DMS 273 (cell line): Measurements from ENCODE around the gene LAMA2.
"Not testable (repeated sequence)": the region's sequence is repeated elsewhere in the genome, so short reads cannot be mapped to it uniquely, and the experiment has no call there.

ENCODE experiments used
- DNase-seq: peaks from one replicate; lab custom pipeline; 2025; ENCODE audit not compliant: unreplicated experiment; lab: John Stamatoyannopoulos, UW

LAMA2 gene

DNA sequence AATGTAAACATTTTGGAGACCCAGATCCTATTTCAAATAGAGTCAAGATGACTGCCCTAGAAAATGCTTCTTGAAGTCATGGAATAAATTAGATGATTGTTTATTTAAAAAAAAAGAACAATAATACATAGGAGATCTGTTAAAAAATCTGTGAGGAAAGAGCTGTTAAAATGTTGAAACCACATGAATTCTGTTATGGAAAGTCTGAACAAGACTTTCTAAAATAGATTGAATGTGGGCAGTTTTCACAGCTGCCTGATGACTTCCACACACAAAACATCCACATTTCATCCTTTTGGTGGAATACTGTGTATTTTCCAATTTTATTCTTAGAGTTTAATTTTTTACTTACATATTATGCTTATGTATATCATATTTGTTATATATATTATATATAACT lies 186.1 kb downstream of the LAMA2 start:
- DNase-seq, result no peak

- DNase-seq, result no peak
These were observed 190.1 kb downstream of the LAMA2 start for GRCh38 chr6:129073051-129073450.

DNA sequence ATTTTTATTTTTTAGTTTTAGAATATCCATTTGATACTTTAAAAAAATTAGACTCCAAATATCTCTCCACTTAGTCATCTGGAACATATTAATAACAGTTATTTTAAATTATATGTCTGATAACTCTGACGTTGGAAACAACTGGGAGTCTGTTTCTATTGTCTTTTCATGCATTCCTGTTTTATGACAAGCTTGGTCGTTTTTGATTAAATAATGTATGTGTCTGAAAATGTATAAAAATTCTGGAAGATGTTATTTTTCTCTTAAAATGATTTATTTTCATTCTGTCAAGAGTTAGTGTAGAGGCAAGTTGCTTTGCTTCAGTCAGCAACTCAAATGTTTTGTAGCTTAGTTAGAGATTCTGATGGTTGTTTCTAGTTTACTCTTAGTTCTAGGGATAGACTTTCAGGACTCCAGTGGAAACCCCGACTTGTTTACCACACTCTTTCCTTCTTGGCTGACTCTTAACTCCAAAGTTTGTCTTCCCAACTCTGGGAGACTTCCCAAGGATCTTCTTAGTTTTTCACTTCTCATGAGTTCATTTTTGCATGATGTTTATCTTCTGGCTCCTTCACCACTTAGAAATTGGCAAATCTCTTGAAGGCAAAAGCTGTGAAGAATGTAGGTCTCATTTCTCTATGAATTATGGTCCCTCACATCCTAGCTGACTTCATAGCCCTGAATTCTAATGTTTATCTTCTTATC lies 190.9 kb downstream of the LAMA2 start:
- no peak for DNase-seq

GRCh38 chr6:129084406-129084805 lies 201.5 kb downstream of the LAMA2 start:
- no peak for DNase-seq

GRCh38 chr6:129088481-129088880 lies 205.5 kb downstream of the LAMA2 start:
- not testable (repeated sequence) for DNase-seq

GRCh38 chr6:129089357-129089756 lies 206.4 kb downstream of the LAMA2 start:
- DNase-seq, result no peak

DNA sequence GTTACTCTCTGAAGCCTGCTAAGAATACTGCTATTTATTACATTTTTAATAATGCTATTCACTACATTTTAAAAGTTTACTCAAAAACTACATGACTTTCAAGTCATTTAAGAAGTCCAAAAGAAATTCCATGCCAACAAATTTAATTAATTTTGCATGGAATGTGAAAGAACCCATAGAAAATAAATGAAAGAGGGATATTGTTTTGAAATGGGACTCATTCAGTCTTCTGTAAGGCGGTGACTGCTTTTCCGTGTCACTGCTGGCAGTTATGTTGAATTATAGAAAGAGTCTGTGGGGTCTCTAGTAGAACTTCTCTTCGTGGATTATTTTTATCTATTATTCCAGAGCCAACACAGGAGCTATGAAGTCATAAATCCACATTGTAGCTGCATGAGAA lies 211.2 kb downstream of the LAMA2 start:
- no peak for DNase-seq

DNA sequence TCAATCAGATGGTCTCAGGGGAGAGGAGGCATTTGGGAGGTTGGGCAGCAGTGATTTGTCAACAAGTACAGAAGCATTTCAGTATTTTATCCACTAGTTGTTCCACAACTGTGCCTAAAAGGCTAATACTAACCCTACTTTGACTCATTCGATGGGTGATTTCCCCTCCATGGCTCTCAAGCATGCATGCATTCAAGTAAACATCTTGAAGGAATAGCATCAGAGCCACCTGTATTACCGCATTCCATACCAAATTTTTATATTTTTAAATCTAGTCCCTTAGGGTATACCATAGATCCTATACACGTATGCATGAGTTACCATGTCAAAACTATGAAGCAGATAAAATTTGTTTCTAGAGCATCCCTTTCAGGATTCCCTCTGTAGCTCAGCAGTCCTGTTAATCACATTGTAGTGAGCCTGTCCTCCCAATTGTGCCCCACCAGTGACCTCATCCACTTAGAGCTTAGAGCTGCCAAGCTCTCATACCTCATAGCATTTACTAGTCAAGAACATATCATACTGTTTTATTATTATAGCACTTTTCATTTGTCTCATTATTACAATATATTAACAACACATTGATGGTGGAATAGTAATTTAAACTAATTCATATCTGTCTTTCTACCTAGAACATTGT lies 213.8 kb downstream of the LAMA2 start:
- DNase-seq, result no peak

- DNase-seq, result no peak
These were observed 215.2 kb downstream of the LAMA2 start for GRCh38 chr6:129098061-129098553.

DNA sequence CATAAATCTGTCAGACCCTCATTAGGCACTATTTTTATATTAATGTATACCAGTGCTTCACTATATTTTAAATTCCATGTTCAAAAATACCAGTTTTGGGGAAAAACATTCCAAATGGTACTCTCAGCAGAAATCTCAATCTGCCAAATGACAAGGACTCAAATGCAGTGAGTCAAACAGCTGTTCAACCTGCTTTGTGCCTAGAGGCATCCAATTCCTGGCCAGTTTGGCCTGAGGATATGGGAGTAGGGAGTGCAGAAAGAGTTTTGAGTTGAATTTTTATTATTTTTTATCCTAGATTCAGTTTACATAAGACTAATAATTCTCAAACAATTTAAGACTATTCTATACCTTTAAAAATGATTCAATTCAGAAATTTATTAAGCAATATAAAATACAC lies 216.8 kb downstream of the LAMA2 start:
- no peak for DNase-seq

DNA sequence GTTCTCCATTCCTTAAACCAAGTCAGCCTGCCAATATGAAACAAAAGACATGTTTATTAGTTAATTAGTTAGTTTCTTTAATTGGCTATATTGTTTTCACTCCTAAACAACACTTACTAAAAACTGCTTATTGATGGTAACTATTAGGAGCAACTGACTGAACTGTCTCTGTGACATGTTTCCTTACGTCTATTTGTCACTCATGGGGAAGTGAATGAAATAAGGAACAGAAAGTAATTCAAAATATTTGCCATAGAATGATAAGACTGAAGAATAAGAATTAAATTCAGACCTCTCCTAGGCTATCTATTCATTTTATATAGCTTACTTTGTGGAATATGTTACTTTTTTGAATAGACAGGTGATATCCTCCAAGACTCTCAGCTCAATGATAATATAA lies 217.2 kb downstream of the LAMA2 start:
- no peak for DNase-seq

GRCh38 chr6:129102741-129103140 lies 219.8 kb downstream of the LAMA2 start:
- no peak for DNase-seq

GRCh38 chr6:129104131-129104530 lies 221.2 kb downstream of the LAMA2 start:
- no peak for DNase-seq

- no peak for DNase-seq
These were observed 221.6 kb downstream of the LAMA2 start for GRCh38 chr6:129104560-129104959.

DNA sequence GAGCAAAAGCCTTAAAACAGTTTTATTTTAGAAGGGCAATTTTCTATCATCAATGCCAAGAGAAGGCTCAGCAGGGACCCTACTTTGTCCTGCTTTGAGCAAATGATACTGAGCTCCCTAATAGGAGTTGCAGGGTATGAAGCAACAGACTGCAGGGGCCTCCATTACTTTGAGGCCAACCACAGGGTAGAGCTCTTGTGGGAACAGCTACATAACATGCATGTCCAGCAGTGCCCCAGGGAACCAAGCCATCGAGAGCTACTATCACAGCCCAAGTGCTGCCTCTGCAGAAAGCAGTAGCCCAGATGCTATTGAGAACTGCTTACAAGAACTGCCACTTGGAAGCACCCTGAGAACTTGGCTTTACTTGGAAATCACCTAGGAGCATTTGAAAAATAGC lies 222.1 kb downstream of the LAMA2 start:
- no peak for DNase-seq

GRCh38 chr6:129105793-129106192 lies 222.9 kb downstream of the LAMA2 start:
- no peak for DNase-seq

DNA sequence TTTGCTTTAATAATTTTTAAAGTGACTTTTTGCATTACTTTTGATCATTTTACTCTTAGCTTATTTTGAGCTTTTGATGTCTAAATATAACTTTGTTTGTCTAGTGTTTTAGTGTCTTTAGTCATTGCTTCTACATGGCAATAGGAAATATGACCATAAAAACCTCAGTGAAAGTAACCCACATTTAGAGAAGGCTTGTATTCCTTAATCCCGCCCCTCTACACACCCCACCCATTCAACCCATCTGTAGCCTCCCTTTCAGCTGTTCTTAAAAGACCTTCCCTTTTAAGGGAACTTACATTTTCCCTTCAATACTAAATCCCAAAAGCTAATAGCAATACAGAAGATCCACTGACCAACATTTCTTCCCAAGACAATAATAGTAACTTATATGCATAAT lies 225.4 kb downstream of the LAMA2 start:
- no peak for DNase-seq

- no peak for DNase-seq
These were observed 227.9 kb downstream of the LAMA2 start for GRCh38 chr6:129110690-129111343.

- DNase-seq, result no peak
These were observed 228.4 kb downstream of the LAMA2 start for GRCh38 chr6:129111346-129111745.

DNA sequence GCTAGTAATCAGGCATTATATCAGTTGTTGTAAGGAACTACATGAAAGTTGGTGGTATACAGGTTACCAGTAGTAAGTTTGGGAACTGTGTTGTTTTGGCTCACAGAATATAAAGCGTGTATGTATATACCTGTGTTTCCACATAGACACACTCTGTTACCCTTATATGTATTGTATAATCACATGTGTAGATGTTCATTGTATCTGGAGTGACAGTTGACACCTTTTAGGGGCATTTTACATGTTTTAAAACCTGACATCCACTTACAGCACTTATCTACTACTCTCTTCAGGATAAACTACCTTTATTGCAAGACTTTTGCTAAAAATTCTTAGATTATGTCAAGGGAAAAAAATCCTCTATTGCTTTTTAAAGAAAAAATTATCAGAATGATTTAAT lies 228.9 kb downstream of the LAMA2 start:
- DNase-seq, result no peak

- no peak for DNase-seq
These were observed 229.7 kb downstream of the LAMA2 start for GRCh38 chr6:129112591-129112990.

- DNase-seq, result no peak
These were observed 230.7 kb downstream of the LAMA2 start for GRCh38 chr6:129113637-129114036.
